Neural cell (in vitro differentiated cells): ENCODE data around the gene IDI1. TPM values are rescaled to one million over a fixed set of nuclear protein-coding genes. Genes with fewer than 3 reads are reported as not detected.

Experiments used
- H2AFZ ChIP-seq: fragments of 200-600, 300-800 bp; sonication (generic), shearing (Covaris generic); 2 replicates; pipeline ENCODE4 v1.6.0; 2014; ENCODE audit warnings: low read depth, mild to moderate bottlenecking, antibody characterized with exemption, low read length, moderate library complexity
- H3F3A ChIP-seq: fragments of 200-600 bp; shearing (Covaris generic); 2 replicates; pipeline ENCODE4 v1.6.1; 2016; ENCODE audit warnings: mild to moderate bottlenecking, moderate library complexity, mixed read lengths, antibody characterized with exemption, low read length; ENCODE audit not compliant: insufficient read depth, poor library complexity, severe bottlenecking
- H3K27ac ChIP-seq: fragments of 200-600, 300-800 bp; sonication (generic), shearing (Covaris generic); 2 replicates; pipeline ENCODE4 v1.5.1; 2014; ENCODE audit warnings: mild to moderate bottlenecking, low read length, moderate library complexity
- H3K27me3 ChIP-seq: fragments of 300-800, 200-600 bp; sonication (generic), shearing (Covaris generic); 2 replicates; pipeline ENCODE4 v1.6.0; 2014; ENCODE audit warnings: mild to moderate bottlenecking, low read depth, low read length, moderate library complexity; ENCODE audit not compliant: insufficient read depth
- H3K36me3 ChIP-seq: fragments of 300-800, 200-600 bp; sonication (generic), shearing (Covaris generic); 2 replicates; pipeline ENCODE4 v1.5.1; 2014; ENCODE audit warnings: mild to moderate bottlenecking, antibody characterized with exemption, low read length, moderate library complexity; ENCODE audit not compliant: insufficient read depth
- H3K4me2 ChIP-seq: fragments of 300-800, 200-600 bp; sonication (generic), shearing (Covaris generic); 2 replicates; pipeline ENCODE4 v1.6.0; 2014; ENCODE audit warnings: mild to moderate bottlenecking, low read length
- H3K4me3 ChIP-seq: fragments of 300-800, 200-600 bp; sonication (generic), shearing (Covaris generic); 2 replicates; pipeline ENCODE4 v1.5.1; 2014; ENCODE audit warnings: mild to moderate bottlenecking, low read length, moderate library complexity
- H3K79me2 ChIP-seq: fragments of 200-600 bp; shearing (Covaris generic); replicated peaks from 2 replicates; pipeline ENCODE4 v1.6.0; 2014; ENCODE audit warnings: mild to moderate bottlenecking, low read length, moderate library complexity; ENCODE audit not compliant: insufficient read depth
- H3K9ac ChIP-seq: fragments of 300-800, 200-600 bp; sonication (generic), shearing (Covaris generic); 2 replicates; pipeline ENCODE4 v1.6.1; 2016; ENCODE audit warnings: mild to moderate bottlenecking, low read length, mixed read lengths
- H3K9me2 ChIP-seq: fragments of 200-600 bp; shearing (Covaris generic); 2 replicates; pipeline ENCODE4 v1.6.1; 2016; ENCODE audit warnings: mild to moderate bottlenecking, low read length, mixed read lengths; ENCODE audit not compliant: insufficient read depth
- H3K9me3 ChIP-seq: fragments of 200-600, 300-800 bp; sonication (generic), shearing (Covaris generic); 2 replicates; pipeline ENCODE4 v1.6.1; 2016; ENCODE audit warnings: mild to moderate bottlenecking, mixed run types, low read length, moderate library complexity, mixed read lengths
- H4K20me1 ChIP-seq: fragments of 200-600 bp; shearing (Covaris generic); 2 replicates; pipeline ENCODE4 v1.6.1; 2016; ENCODE audit warnings: mild to moderate bottlenecking, mixed run types; ENCODE audit not compliant: insufficient read depth
- CTCF ChIP-seq: fragments of 450-650 bp; IDR thresholded peaks from 2 replicates; pipeline ENCODE4 v1.5.1; 2014; ENCODE audit warnings: antibody characterized with exemption, mild to moderate bottlenecking, moderate library complexity; ENCODE audit not compliant: poor library complexity, severe bottlenecking
- EP300 ChIP-seq: fragments of 450-650 bp; conservative IDR thresholded peaks from 2 replicates; pipeline ENCODE4 v1.6.1; 2014; ENCODE audit warnings: antibody characterized with exemption, mild to moderate bottlenecking, moderate library complexity; ENCODE audit not compliant: poor library complexity, severe bottlenecking
- EZH2 ChIP-seq: fragments of 200-600, 300-800 bp; shearing (Covaris generic), sonication (generic); IDR thresholded peaks from 2 replicates; pipeline ENCODE4 v1.6.1; 2014; ENCODE audit warnings: antibody characterized with exemption, low read length, borderline replicate concordance, mild to moderate bottlenecking; ENCODE audit not compliant: insufficient read depth, poor library complexity, severe bottlenecking
- MXI1 ChIP-seq: fragments of 450-650 bp; conservative IDR thresholded peaks from 2 replicates; pipeline ENCODE4 v1.6.1; 2014; ENCODE audit warnings: antibody characterized with exemption, mild to moderate bottlenecking; ENCODE audit not compliant: poor library complexity, severe bottlenecking
- POLR2AphosphoS5 ChIP-seq: IDR thresholded peaks from 2 replicates; pipeline ENCODE4 v1.6.1; 2012
- RAD21 ChIP-seq: fragments of 450-650 bp; conservative IDR thresholded peaks from 2 replicates; pipeline ENCODE4 v1.6.1; 2014; ENCODE audit warnings: antibody characterized with exemption, mild to moderate bottlenecking, moderate library complexity
- REST ChIP-seq: IDR thresholded peaks from 2 replicates; pipeline ENCODE4 v1.6.1; 2012; ENCODE audit warnings: borderline replicate concordance
- SMC3 ChIP-seq: fragments of 450-650 bp; conservative IDR thresholded peaks from 2 replicates; pipeline ENCODE4 v1.6.1; 2014; ENCODE audit warnings: antibody characterized with exemption, mild to moderate bottlenecking, moderate library complexity; ENCODE audit not compliant: poor library complexity
- TAF1 ChIP-seq: IDR thresholded peaks from 2 replicates; pipeline ENCODE4 v1.6.1; 2012; ENCODE audit warnings: low read depth
- polyA plus RNA-seq: library from polyadenylated mRNA; depleted of rRNA; stranded (reverse); fragments of >200 nt; gene quantifications from 2 replicates; pipeline ENCODE4 v1.2.3, GENCODE V29; 2014

The IDI1 gene
- polyA plus RNA-seq, 1 donor from 2014 or later: 307 TPM

GRCh38 chr10:992467-992866 lies 56.5 kb downstream of the IDI1 start:
- no peak overlapping the region for H3K4me2 ChIP-seq
- H3K4me3 ChIP-seq: no peak overlapping the region
- H3K9me2 ChIP-seq: no peaks in the 10 kb centered on the region
- H3F3A ChIP-seq: no peaks in the 10 kb centered on the region
- no peaks in the 10 kb centered on the region for H3K9me3 ChIP-seq
- peaks cover 34% of the 10 kb centered on the region for H3K79me2 ChIP-seq
- peaks cover 5% of the 10 kb centered on the region for H3K36me3 ChIP-seq
- no peak for TF ChIP-seq EZH2
- H2AFZ ChIP-seq: no peak overlapping the region
- H3K27ac ChIP-seq: no peak overlapping the region
- no peaks in the 10 kb centered on the region for H3K27me3 ChIP-seq
- no peaks in the 10 kb centered on the region for H4K20me1 ChIP-seq
- no peak overlapping the region for H3K9ac ChIP-seq

- no peak overlapping the region for H3K4me2 ChIP-seq
- H3K27ac ChIP-seq: no peak overlapping the region
- no peaks in the 10 kb centered on the region for H4K20me1 ChIP-seq
- TF ChIP-seq CTCF (no peak), EZH2 (no peak), RAD21 (no peak), EP300 (no peak), POLR2AphosphoS5 (no peak), TAF1 (no peak), MXI1 (no peak), SMC3 (no peak), REST (no peak)
- no peaks in the 10 kb centered on the region for H3K27me3 ChIP-seq
- H3K79me2 ChIP-seq: peaks cover 34% of the 10 kb centered on the region
- no peaks in the 10 kb centered on the region for H3F3A ChIP-seq
- no peaks in the 10 kb centered on the region for H3K9me2 ChIP-seq
- no peak overlapping the region for H2AFZ ChIP-seq
- H3K4me3 ChIP-seq: no peak overlapping the region
- peaks cover 2% of the 10 kb centered on the region for H3K36me3 ChIP-seq
- no peak overlapping the region for H3K9ac ChIP-seq
- H3K9me3 ChIP-seq: no peaks in the 10 kb centered on the region
Observed at GRCh38 chr10:990808-991207, 58.1 kb downstream of the IDI1 start.

Other genes with a start within 250 kb of the IDI1 start
- gene LARP4B, start 117.4 kb downstream of the IDI1 start, polyA plus RNA-seq: 14.2 and 15.7 TPM in 2 replicates
- 32.7 and 37.5 TPM in 2 replicates for gene GTPBP4, start 60.7 kb downstream of the IDI1 start, polyA plus RNA-seq
- gene IDI2, start 23.3 kb downstream of the IDI1 start, polyA plus RNA-seq: 0.24 TPM in 1 of 2 replicates, not detected in the other
- 31.2 and 32.3 TPM in 2 replicates for gene WDR37, start 7.3 kb upstream of the IDI1 start, polyA plus RNA-seq